Measurements from ENCODE around the gene SYT12.

Gene SYT12

DNA sequence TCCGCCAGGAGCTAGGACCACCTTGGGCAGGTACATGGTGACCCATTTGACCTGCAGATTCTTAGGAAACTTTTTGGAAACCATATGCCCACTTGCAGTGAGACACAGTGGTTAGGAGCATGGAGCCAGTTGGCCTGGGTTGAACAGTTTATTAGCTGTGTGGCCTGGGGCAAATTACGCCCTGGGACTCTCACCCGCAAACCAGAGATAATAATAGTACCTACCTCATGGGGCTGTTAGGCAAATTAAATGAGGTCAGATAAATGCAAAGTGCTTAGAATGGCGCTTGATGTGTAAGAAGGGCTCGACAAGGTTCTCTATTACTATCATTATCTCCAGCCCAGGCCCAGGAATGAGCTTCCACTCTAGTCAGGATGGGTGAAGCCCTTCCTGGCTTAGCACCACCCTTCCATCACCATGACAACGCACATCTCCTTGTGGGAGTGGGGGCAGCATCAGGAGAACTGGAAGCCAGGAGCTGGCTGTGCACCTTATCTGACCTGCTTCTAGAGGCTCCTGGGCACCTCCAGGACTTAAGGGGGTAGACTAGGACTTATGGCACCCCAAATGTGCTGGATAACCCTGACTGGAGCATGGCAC, 5.1 kb downstream of the SYT12 start:
- DNase-seq (ENCODE audit: low read depth in 1 of 2, low spot score in 1 of 2) = no peak

DNA sequence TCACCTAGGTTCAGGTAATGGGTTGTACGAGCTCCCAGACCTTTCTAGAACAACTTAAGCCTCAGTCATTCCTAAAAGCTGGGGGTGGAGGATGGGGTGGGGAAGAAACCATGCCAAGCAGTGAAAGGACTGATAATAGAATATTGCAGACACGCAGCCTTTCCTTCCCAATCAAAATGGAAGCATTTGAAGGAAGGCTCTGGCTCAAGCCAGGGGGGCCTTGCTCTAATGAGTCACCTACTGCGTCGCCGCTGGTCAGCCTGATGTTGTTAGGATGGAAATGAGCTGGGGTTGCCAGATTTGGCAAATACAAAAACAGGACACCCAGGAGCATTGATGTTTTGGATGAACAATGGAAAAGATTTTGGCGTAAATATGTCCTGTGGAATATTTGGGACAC, 6.2 kb downstream of the SYT12 start:
- no peak for DNase-seq (ENCODE audit: low read depth in 1 of 2, low spot score in 1 of 2)

DNA sequence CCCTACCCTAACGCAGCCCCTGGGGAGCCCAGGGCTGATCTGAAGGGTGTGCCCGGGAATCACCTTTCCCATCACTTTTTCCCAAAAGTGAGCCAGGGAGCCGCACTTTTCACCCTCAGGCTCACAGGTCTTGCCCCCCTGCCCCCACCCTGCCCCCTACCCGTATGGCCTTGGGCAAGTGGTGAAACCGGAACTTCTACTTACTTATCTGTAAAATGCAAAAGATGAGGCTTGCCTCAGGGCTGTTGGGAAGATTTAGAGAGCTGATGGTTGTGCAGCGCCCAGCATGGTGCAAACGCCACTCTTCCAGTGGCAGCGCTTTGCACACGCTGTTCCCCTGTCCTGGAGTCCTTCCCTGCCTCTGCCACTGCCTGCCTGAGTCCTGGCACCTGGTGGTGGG, 8.0 kb downstream of the SYT12 start:
- DNase-seq (ENCODE audit: low read depth in 1 of 2, low spot score in 1 of 2) = no peak

DNA sequence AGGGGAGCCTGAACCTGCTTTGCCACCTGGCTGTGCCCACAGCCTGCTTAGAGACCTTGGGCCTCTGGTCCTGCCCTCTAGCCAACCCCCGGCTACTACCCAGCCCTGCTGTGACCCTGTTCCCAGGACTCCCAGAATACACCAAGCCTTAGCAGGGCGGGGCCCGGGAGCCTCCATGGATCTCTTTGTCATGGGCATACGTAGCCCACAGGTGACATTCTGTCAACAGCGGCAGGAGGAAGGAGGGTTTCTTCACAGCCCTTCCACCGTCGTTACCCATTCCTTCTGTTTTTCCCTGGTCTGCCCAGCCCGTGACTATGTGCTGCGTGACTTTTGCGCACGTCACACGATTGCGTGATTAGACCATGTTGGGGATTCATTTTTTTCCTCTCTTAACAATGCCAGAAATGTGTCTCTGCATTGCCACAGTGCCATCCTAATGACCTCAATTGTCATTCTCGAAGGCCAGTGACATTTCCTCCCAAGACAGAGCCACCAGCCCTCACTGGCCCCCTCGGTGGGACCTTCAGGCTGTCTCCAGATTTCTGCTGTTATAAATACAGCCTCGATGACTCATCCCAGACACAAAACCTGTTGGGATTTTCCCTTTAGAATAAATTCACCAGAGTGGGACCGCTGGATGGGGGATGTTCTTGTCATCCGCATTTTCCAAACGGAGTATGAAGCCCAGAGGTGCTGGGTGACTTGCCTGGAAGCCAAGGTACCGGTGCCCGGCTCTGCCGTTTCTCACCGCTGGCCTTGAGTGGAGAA, 9.0 kb downstream of the SYT12 start:
- DNase-seq (ENCODE audit: low read depth in 1 of 2, low spot score in 1 of 2) = no peak

DNA sequence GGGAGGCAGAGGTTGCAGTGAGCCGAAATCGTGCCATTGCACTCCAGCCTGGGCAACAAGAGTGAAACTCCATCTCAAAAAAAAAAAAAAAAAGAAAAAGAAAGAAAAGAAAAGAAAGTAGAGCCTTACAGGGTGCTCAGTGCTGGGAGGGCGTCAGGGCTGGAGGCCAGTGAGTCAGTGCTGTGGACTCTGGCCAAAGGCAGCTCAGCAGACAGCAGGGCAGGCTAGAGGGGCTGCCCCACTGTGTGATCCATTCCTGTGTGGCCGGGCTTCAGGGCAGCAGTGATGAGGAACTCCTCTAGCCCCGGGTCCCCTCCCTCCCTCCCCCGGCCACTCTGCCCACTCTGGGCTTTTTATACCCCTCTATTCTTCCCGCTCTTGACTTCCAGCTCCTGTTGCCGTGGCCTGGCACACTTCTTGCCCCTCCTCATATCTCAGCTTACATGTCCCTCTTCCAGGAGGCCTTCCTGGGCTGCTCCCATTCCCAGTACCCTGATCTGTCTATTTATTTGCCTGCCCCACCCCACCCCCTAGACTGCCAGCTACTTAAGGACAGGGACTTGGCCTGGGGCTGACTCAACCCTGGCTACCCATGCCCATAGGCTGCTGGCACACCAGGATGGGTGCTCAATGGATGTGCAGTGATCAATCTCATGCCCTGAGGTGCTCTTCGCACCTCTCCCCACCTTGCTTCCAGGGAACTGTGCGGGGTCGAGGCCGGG, 10.1 kb downstream of the SYT12 start:
- no peak for DNase-seq (ENCODE audit: low read depth in 1 of 2, low spot score in 1 of 2)

DNA sequence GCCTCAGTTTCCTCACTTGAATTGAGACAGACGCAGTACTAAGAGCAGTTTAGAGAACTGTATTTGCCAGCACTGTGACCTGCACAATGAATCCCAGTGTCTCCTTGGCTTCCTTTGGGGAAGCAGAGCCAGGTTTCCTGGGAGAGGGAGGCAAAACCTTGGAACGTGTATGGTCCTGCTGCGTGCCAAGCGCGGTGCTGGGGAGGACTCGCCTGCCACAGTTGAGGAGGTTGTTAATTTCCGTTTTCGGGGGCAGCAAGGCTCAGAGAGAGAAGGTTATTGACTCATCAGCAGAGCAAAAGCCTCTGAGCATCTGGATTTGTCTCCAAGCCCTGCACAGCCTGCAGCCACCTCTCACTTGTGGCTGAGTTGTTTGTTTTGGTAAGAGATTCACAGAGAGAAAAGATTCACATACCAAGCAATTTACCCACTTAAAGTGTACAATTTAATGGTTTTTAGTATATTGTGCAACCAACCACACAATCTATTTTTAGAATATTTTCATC, 10.8 kb downstream of the SYT12 start:
- DNase-seq (ENCODE audit: low read depth in 1 of 2, low spot score in 1 of 2) = no peak

DNA sequence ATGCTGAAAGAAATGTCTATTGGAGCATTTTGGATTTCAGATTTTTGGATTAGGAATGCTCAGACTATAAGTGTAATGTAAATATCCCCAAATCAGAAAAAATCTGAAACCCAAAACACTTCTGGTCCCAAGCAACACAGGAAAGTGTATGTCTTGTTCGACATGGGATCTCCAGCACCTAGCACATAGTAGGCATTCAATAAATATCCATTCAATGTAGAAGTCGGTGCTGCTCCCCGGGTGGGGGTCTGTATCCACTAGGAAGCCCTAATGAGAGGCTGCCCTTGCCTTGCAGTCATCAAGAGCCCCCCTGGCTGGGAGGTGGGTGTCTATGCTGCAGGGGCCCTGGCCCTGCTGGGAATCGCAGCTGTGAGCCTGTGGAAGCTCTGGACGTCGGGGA, 11.4 kb downstream of the SYT12 start:
- no peak for DNase-seq (ENCODE audit: low read depth in 1 of 2, low spot score in 1 of 2)

DNA sequence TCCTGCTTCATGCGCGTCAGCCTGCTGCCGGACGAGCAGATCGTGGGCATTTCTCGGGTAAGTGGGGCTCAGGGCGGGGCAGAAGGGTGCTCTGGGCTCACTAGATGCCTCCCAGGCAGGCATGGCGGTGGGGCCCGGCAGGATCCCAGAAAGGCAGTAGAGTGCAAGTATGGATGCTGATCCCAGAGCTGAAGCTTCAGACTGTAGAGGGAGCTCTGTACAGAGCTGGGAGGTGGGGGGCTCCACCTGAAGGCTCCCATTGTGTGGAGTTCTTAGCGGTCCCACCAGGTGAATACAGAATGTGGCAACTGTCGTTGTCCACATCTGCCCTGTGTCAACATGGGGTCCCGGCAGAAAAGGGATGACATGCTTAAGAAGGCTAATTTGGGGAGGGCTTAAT, 17.2 kb downstream of the SYT12 start:
- DNase-seq (ENCODE audit: low read depth in 1 of 2, low spot score in 1 of 2) = no peak

DNA sequence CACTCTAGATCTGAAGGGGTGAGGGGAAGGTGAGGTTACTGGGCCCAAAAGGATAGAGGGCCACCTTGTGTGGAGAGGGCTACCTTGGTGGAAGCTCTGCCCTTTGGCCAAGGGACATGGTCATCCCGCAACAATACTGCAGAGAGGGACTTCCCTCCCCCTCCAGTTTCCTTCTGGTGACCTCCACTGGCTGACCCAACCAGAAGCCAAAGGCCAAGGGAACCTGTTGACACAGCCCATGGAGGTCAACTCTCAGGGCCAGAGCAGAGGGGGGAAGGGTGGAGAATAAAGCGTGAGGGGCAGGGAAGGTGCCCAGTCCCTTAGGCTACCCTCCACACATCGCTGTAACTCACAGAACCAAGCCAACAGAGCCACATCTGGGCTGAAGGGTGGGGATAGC, 18.7 kb downstream of the SYT12 start:
- no peak for DNase-seq (ENCODE audit: low read depth in 1 of 2, low spot score in 1 of 2)

DNA sequence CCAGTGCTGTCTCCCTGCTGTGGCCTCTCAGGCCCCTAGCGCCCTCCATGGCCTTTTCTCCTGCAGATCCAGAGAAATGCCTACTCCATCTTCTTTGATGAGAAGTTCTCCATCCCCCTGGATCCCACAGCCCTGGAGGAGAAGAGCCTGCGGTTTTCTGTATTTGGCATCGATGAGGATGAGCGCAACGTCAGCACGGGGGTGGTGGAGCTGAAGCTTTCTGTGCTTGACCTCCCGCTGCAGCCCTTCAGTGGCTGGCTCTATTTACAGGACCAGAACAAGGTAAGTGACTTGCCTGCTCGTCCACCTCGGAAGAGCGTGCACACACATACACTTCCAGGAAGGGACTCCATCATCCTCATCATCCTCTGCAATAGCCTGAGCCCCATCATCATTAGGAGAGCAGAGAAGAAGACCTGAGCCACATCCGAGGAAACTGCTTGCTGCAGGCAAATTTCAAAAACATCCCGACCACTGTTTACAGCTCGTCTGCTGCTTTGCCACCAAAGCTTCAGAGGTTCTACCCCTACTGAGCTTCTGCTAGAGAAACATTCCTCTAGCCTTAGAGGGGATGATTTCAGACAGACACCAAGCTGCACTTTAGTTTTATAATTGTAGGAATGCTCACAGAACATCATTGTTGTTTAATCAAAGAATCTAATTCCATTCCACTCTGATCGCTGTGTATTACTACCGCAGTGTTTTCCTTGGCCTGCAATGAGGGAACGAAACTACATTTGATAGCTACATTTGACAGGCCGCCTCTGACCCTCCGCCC, 20.8 kb downstream of the SYT12 start:
- DNase-seq (ENCODE audit: low read depth in 1 of 2, low spot score in 1 of 2) = no peak

DNA sequence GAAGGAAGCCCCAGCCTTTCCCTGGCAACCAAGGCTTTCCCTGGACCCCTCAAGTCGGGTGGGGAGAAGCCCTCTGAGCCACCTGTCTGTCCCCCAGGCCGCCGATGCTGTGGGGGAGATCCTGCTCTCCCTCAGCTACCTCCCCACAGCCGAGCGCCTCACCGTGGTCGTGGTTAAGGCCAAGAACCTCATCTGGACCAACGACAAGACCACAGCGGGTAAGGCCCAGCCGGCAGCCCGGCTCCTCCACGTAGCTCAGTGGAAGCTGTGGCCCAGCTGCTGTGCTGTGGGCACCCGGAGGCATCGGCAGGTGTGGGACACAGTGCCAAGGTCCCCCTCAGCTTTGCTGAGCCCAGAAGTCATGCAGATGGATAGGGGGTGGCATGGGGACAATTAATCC, 21.6 kb downstream of the SYT12 start:
- DNase-seq (ENCODE audit: low read depth in 1 of 2, low spot score in 1 of 2) = no peak

DNA sequence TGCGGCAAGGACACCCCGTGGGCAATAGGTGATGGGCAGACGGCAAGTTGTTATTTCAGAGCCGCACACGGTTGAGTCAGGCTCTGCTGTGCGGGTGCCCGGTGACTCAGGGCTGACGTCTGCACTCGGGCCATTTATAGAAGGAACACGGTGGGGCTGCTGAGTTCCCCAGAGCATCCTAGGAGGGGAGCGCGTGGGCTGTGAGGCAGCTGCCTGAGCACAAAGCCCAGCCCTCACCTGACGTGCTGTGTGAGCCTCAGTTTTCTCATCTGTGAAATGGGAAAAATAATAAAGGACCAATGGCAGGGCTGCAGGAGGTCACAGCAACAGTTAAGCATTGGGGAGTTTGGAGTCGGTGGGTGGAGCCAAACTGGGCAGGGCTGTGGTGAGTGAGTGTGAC, 22.4 kb downstream of the SYT12 start:
- DNase-seq (ENCODE audit: low read depth in 1 of 2, low spot score in 1 of 2) = no peak

DNA sequence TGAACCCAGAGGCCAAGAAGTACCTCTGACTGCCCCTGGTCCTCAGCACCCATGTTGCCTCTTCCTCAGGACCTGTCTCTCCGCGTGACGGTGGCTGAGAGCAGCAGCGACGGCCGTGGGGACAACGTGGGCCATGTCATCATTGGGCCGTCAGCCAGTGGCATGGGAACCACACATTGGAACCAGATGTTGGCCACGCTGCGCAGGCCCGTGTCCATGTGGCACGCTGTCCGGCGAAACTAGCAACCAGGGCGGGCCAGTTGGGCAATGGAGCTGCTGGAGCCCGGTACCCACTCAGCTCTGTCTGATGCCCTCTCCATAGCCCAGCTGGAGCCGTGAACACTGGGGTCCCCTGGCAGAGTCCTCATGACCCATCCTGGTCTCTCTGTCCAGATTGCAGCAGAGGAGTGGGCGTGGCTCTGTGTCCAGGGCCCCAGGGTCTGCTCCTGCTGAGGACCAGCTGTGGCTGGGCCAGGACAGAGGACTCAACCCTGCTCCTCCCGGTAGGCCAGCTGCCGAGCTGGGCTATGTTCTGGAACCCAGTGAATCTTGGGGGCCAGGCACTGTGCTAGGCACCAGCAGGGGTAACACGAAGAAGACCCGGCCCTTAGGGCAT, 25.7 kb downstream of the SYT12 start:
- no peak for DNase-seq (ENCODE audit: low read depth in 1 of 2, low spot score in 1 of 2)

DNA sequence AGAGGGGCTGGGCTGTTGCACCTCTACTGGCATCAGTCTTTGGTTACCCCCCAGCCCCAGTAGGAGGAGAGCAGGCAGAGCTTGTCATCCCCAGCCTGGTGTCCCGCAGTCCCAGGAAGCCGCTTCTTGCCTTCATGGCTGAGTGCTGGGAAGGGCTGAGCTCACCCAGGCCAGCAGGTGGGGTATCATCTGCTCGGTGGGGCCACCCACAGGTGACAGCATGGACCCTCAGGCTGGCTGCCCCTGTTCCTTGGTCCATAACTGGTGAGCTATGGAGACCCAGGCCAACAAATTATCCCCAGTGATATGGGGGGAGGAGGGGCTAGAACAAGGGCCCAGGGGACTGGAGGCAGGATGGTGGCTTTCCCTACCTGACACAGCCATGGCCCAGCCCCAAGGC, 27.2 kb downstream of the SYT12 start:
- no peak for DNase-seq (ENCODE audit: low read depth in 1 of 2, low spot score in 1 of 2)

DNA sequence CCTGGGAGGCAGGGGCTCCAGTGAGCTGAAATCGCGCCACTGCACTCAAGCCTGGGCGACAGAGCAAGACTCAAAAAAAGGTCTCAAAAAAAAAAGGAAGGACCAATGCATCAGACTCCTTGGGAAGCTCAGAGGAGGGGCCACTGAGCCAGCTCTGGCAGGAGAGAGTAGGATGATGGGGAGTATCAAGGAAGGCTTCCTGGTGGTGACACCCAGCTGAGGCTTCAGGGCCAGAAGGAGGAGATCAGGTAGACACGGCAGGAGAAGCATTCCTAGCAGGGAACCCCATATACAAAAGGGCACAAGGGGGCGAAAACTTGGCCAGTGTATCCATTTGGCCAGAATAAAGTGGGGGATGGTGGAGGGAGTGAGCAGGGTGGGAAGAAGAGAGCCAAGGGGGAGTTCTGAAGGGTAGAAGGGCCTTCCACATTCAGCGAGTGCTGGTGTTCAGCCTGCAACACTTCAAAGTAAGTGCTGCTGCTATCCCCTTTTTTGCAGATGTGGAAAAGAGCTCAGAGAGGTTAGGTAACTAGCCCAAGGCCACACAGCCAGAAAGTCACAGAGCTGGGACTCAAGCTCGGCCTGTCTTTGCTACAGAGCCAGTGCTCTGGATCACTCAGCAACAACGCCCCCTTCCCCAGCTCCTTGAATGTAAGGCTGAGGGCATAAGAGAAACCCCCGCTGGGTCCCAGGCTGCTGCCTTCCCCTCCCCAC, 28.4 kb downstream of the SYT12 start:
- no peak for DNase-seq (ENCODE audit: low read depth in 1 of 2, low spot score in 1 of 2)

DNA sequence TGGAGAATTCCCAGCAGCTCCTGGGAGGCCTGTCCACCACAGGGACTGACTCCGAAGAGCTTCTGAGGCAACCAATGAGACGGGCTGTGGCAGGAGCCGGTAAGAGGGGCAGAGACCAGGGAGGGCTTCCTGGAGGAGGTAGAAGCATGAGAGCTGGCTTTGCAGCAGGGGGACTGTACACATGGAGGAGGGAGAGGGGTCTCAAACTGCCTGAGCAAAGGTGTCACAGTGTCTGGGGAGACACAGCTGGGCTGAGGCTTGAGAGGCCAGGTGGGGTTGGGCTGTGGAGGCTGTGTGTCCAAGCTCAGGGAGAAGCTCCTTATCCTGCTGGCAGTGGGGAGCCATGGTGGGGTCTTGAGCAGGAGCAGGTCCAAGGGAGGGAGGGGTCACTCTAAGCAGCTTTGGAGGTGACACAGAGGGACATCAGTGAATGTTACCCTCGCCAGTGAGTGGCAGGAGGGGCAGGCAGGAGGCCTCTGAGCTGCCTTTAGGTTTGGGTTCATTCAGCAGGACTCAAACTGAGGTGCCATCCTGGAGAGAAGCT, 29.1 kb downstream of the SYT12 start:
- DNase-seq (ENCODE audit: low read depth in 1 of 2, low spot score in 1 of 2) = no peak

DNA sequence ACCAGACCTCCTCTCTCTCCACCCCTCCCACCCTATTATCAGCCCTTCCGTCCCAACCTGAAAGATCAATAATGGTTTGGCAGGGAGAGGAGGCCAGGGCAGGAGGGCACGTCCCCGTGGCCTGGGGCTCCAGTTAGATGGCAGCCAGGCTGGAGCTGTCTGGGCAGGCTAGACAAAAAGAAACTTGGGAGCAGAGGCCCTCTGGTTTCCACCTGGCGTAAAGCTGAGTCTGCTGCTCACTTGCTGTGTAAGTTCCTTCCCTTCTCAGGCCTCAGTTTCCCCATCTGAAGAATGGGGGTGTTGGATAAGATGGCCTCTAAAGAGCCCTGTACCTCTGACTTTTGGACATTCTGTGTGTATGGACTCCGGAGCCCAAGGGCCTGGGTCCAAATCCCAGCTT, 30.0 kb downstream of the SYT12 start:
- no peak for DNase-seq (ENCODE audit: low read depth in 1 of 2, low spot score in 1 of 2)

DNA sequence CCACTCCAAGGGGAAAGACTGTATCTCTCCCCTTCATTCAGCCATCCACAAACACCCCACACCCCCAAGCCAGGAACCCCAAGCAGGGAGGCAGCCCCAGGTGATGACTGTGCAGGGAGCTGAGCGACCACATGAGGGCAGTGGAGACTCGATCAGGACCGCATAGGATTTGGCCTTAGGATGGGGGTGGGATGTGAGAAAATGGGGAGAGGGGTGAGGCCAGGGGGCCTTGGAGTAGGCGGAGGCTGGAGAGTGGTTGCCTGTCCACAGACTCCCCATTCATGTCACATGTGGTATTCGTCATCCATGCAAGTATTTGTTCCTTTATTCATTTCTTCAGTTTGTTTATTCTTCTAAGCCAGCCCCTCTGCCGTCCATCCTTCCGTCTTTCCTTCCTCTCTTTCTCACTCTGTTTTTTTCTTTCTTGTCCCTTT, 31.0 kb downstream of the SYT12 start:
- peak in 1 of 2 donors; percentile 12 for DNase-seq (ENCODE audit: low read depth in 1 of 2, low spot score in 1 of 2)

DNA sequence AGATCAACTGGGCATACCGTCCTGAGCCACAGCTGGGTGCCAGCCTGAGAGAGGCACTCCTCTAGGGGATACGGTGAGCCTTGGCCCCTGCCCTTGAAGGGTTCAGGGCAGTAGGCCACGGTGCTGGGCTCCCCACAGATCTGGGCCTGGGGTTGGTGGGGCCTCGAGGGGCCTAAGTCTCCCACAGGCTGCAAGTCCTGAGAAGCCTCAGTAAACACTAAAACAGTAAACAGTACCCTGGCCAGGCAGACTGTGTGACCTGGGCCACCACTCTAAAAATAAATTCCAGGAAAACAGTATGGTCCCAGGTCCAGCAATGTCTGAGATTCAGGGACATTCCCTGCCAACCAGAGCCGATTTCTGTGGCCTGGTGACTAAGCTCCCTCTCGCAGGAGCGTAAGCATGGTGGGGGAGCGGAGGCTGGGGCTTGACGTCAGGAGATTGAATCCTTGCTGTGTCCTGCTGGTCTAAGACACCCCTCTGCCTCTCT, 31.5 kb downstream of the SYT12 start:
- no peak for DNase-seq (ENCODE audit: low read depth in 1 of 2, low spot score in 1 of 2)
